Natural killer cell treated with Interleukin-12 subunit alpha and Interleukin-12 subunit beta and Interleukin-15 and Interleukin-18, amount 100 ng/mL, for 72 hours (primary cell): ENCODE results near the gene OXSM. TPM values are rescaled to one million over a fixed set of nuclear protein-coding genes. Genes with fewer than 3 reads are reported as not detected.

ENCODE experiments used
- ATAC-seq, 2 donors: fragments of 150-1000 bp; cut with Tn5 transposase in 1 of 2; sonication (Bioruptor Pico), chemical (Tn5 transposase) in 1 of 2; 2 replicates each; pipeline ENCODE4 v1.10.0; 2021
- DNase-seq: peaks from one replicate; pipeline ENCODE4 v3.0.0; 2022; ENCODE audit warnings: low spot score
- H3K27ac Mint-ChIP-seq, 2 donors: 1 replicate in 1 of 2; 2 replicates in 1 of 2; pipeline ENCODE4 v1.8.0; 2022; ENCODE audit warnings: mixed read lengths in 2 of 2, mild to moderate bottlenecking in 1 of 2, moderate library complexity in 1 of 2
- H3K27me3 Mint-ChIP-seq, 2 donors: 1 replicate in 1 of 2; 2 replicates in 1 of 2; pipeline ENCODE4 v1.8.0; 2022; ENCODE audit warnings: mixed read lengths in 2 of 2
- H3K36me3 Mint-ChIP-seq: one replicate; pipeline ENCODE4 v1.8.0; 2022; ENCODE audit warnings: mixed read lengths
- H3K4me1 Mint-ChIP-seq, 2 donors: 1 replicate in 1 of 2; 2 replicates in 1 of 2; pipeline ENCODE4 v1.8.0; 2022; ENCODE audit warnings: low read depth in 2 of 2, mixed read lengths in 2 of 2, mild to moderate bottlenecking in 1 of 2
- H3K4me3 Mint-ChIP-seq: one replicate; pipeline ENCODE4 v1.8.0; 2022; ENCODE audit warnings: mixed read lengths
- H3K9me3 Mint-ChIP-seq: 2 replicates; pipeline ENCODE4 v1.8.0; 2022; ENCODE audit warnings: mixed read lengths
- total RNA-seq, 2 donors: library from RNA; stranded (reverse); gene quantifications; one replicate each; pipeline ENCODE4 v1.2.3, GENCODE V29; 2022

The OXSM gene
- total RNA-seq, 2 donors from 2014 or later: 13.1 to 16.2 TPM

DNA sequence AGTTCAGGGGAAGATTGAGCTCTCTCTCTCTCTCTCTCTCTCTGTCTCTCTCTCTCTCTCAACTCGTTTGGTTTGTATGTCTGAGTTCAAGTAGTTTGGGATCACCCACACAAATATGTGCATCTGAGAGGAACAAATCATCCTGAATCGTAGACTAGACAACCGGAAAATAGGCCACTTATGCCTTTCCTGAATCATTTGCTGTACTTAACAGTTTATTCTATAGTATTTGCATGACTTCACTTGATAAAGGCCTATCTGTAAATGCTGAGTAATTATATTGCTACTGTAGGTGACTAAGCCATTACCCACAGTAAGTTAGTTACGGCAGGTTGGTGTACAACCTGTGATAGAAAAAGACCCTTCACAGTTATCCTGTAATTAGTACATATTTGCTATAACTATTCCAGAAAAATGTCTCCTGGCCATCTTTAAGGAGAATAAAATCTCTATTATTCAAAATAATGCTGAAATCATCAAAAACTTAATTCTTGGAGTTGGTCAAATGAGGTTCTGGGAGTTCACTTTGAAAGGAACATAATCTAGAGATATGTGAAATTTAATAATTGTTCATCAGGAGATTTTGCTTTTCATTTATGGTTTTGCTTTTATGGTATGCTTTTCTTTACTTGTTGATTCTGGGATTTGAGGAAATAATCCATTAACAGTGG, 31.1 kb downstream of the OXSM start:
- H3K36me3 Mint-ChIP-seq: no peaks in the 10 kb centered on the region
- H3K27me3 Mint-ChIP-seq: peaks cover 7 to 21% of the 10 kb centered on the region in 2 donors
- DNase-seq (no peak), ATAC-seq (no peak)
- H3K4me1 Mint-ChIP-seq: peaks cover 2 to 3% of the 10 kb centered on the region in 2 donors
- no peak overlapping the region for H3K4me3 Mint-ChIP-seq
- H3K27ac Mint-ChIP-seq: no peak overlapping the region
- no peaks in the 10 kb centered on the region for H3K9me3 Mint-ChIP-seq

DNA sequence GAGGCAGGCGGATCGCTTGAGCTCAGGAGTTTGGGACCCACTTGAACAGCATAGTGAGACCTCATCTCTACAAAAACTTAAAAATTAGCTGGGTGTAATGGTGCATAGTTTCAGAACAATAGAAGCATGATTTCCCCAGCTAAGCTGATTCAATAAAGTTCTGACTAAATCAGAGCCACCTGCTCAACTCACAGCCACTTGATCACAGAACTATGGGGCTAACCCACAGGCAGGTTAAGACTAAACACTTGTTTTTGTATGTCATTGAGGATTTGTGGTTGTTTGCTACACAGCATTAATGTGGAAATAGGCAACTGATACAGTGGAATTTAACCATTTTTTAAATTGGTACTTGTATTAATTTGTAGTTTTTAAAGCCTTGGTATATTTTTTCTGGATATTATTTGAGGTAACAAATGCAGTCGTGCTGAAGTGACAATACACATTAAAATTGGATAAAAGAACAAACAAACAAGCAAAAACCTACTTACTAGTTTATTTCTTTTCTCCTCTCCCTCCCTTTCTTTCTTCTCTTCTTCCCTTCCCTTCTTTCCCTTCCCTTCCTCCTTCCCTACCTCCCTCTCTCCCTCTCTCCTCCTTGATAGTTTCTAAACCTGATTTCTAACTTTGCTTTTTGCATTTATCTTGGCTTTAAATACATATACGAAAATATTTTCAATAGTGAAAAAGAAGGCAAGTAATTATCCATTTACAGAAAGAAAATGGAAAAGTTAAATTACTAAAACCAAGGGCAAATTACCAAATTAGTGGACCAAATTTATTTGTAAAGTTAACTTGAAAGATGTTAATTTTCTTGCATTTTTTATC, 32.1 kb downstream of the OXSM start:
- H3K27me3 Mint-ChIP-seq: peaks cover 3 to 13% of the 10 kb centered on the region in 2 donors
- ATAC-seq (no peak), DNase-seq (no peak)
- peaks cover 6 to 7% of the 10 kb centered on the region in 2 donors for H3K4me1 Mint-ChIP-seq
- no peak overlapping the region for H3K27ac Mint-ChIP-seq
- no peak overlapping the region for H3K4me3 Mint-ChIP-seq
- H3K36me3 Mint-ChIP-seq: no peaks in the 10 kb centered on the region
- no peaks in the 10 kb centered on the region for H3K9me3 Mint-ChIP-seq

DNA sequence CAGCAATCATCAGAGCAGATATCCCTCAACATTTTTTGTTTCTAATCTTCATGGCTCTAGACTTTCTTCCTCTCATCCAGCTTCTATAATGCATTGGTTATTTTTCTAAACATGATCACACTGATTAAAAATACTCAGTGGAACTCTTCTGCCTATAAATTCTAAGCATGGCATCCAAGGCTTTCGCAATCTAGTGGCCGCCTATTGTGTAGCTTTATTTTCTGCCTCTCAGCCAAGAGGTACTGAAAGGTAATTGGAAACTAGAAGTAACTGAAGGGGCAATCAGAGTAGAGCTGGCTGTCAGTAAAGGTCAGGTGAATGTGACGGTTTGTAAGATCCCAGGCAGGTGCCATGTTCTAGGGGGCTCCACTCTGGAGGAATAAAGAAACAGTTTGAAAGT, 33.4 kb downstream of the OXSM start:
- ATAC-seq (no peak), DNase-seq (no peak)
- Mint-ChIP-seq H3K4me1 (peaks cover 6 to 7% of the 10 kb centered on the region in 2 donors), H3K4me3 (no peak overlapping the region), H3K27ac (no peak overlapping the region), H3K36me3 (no peaks in the 10 kb centered on the region), H3K9me3 (no peaks in the 10 kb centered on the region), H3K27me3 (peaks cover 3 to 10% of the 10 kb centered on the region in 2 donors)

DNA sequence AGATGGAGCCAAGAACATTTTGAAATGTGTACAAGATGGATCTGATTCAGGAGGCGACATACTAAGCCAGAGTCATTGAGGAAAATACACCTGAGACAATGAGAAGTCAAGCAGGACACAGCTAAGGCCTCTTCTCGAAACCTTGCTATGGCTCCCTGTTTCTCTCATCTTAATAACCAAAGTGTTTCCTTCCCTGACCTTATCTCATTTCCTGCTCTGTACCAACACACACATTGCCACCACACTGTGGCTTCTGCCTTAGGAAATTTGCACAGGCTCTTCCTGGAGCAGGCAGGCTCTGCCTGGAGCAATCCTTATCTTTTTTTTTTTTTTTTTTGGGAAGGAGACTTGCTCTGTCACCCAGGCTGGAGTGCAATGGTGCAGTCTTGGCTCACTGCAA, 36.6 kb downstream of the OXSM start:
- Mint-ChIP-seq H3K4me1 (peaks cover 6 to 7% of the 10 kb centered on the region in 2 donors), H3K36me3 (no peaks in the 10 kb centered on the region), H3K27ac (no peak overlapping the region), H3K4me3 (no peak overlapping the region), H3K27me3 (peaks cover 9 to 10% of the 10 kb centered on the region in 2 donors), H3K9me3 (no peaks in the 10 kb centered on the region)
- DNase-seq (no peak), ATAC-seq (no peak)

DNA sequence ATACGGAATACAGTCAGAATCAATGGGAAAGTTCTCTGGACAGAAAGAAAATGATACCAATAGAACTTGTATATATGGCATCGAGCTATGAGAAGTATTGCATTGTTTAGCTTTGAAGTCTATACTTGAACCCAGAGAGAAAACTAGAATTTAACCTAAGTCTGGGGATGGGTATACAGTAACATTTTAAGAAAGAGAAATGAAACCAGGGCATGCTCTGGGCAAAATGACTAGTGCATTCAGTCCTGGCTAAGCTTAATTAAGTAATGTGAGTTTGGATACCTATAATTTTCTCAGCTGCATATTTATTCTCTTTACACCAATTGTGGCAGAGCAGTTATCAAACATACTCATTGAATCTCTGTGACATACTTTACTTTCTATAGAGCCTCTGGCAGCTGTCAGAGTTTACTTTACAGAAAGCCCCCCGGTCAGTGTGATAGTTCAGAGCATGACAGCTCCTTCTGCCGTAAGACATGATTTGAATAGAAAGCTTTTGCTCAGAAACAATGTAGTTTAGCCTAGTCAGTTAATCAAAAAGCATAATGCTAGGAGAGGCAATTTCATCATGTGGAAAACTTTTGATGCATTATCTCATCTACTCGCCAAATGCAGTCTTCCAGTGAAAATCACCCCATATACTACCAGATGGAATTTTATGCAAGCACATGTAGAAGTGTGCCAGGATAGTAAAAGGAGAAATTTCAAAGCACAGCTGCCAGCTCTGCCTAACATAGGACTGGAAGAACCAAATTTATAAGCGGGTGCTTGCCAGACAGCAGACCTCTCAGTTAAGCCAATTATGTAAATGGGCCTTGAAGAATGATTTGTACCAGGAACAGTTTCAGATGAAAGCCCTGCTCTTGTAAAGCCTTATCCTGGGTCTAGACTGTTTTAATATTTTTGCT, 40.7 kb downstream of the OXSM start:
- no peaks in the 10 kb centered on the region for H3K36me3 Mint-ChIP-seq
- ATAC-seq: no peak

DNA sequence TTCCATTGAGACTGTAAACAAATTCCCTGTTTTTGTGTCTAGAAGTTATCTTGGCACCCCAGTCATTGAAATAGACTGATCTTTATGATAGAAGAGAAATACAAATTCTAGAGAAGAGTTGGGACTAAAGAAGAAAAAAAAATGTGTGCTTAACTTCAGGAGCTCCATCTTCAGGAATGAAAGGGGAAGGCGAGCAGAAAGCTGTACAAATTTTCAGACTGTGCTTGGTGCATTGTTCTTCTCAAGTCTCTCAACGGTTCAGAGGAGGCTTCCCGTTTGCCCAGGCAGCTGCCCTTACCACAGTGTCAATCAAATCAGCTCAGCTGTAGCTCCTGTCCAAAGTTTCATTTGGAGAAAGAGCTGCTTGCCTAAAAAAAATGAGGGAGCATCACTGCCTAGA, 41.7 kb downstream of the OXSM start:
- no peaks in the 10 kb centered on the region for H3K4me1 Mint-ChIP-seq
- no peaks in the 10 kb centered on the region for H3K9me3 Mint-ChIP-seq
- no peak overlapping the region for H3K4me3 Mint-ChIP-seq
- ATAC-seq (no peak), DNase-seq (no peak)
- peaks cover 10 to 19% of the 10 kb centered on the region in 2 donors for H3K27me3 Mint-ChIP-seq
- no peaks in the 10 kb centered on the region for H3K36me3 Mint-ChIP-seq
- H3K27ac Mint-ChIP-seq: no peak overlapping the region

More for the DNA sequence above, 40.7 kb downstream of the OXSM start:
- H3K4me3 Mint-ChIP-seq: no peak overlapping the region
- peaks cover 6 to 7% of the 10 kb centered on the region in 2 donors for H3K4me1 Mint-ChIP-seq
- H3K9me3 Mint-ChIP-seq: no peaks in the 10 kb centered on the region
- no peak overlapping the region for H3K27ac Mint-ChIP-seq
- peaks cover 8 to 14% of the 10 kb centered on the region in 2 donors for H3K27me3 Mint-ChIP-seq
- no peak for DNase-seq

DNA sequence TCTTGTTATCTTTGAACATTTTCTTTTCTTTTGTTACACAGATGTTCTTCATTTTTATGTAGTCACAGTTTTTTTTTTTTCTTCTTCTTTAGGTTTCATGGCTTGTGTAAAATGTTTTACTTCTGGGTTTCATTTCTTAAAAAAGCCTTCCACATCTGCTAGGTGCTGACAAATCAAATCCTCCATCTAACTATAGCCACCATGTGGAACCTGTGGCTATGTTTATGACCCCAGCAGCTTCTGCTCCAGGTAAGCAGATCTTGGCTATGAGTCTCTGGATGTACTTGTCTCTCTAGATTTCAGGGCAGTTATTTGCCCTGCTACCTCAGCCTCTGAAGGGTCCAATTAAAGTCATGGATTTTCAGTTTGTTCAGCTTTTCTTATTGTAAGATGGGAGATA, 44.5 kb downstream of the OXSM start:
- Mint-ChIP-seq H3K27ac (no peak overlapping the region), H3K36me3 (no peaks in the 10 kb centered on the region), H3K27me3 (peaks cover 5 to 19% of the 10 kb centered on the region in 2 donors), H3K4me3 (no peak overlapping the region), H3K4me1 (peaks cover 0 to 6% of the 10 kb centered on the region in 2 donors), H3K9me3 (no peaks in the 10 kb centered on the region)
- ATAC-seq: no peak
- DNase-seq: no peak

DNA sequence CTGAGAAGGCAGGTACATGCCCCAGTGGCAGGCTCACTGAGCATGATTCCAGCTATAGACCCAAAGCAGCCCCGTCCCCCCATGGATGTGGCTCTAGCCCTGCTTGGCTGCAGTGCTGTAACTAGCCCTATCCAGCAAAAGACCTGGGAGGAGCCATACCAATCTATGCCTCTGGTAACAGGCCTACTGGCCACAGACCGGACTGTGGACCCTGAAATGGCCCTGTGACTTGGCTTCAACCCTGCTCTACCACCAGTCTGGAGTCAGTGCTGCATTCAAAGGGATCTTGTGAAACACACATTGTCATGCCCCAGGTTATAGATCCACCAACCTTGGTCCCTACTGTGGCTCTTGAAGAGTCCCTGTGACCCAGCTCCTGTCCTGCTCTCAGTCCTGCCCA, 46.7 kb downstream of the OXSM start:
- Mint-ChIP-seq H3K9me3 (no peaks in the 10 kb centered on the region), H3K36me3 (no peaks in the 10 kb centered on the region), H3K27ac (no peak overlapping the region), H3K4me3 (no peak overlapping the region), H3K27me3 (peaks cover 7 to 27% of the 10 kb centered on the region in 2 donors), H3K4me1 (peaks cover 0 to 6% of the 10 kb centered on the region in 2 donors)
- ATAC-seq (no peak), DNase-seq (no peak)

DNA sequence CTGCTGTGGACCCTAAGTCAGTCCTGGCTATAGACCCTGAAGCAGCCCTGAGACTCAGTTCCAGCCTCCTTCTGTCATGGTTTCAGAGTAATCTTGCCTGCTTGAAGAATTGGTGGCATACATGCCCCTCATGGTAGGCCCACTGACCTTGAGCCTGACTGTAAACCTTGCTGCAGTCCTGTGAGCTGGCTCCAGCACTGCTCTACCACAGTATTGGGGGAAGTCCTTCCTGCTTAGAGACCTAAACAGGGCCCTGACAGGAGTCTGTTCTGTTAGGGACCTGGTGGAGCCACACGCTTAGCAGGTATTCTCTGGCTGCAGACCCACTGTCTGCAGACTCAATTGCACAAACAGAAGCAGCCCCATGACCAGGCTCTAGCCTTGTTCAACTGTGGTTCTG, 47.1 kb downstream of the OXSM start:
- DNase-seq (no peak), ATAC-seq (no peak)
- Mint-ChIP-seq H3K4me3 (no peak overlapping the region), H3K36me3 (no peaks in the 10 kb centered on the region), H3K27ac (no peak overlapping the region), H3K4me1 (peaks cover 0 to 6% of the 10 kb centered on the region in 2 donors), H3K9me3 (no peaks in the 10 kb centered on the region), H3K27me3 (peaks cover 8 to 27% of the 10 kb centered on the region in 2 donors)

DNA sequence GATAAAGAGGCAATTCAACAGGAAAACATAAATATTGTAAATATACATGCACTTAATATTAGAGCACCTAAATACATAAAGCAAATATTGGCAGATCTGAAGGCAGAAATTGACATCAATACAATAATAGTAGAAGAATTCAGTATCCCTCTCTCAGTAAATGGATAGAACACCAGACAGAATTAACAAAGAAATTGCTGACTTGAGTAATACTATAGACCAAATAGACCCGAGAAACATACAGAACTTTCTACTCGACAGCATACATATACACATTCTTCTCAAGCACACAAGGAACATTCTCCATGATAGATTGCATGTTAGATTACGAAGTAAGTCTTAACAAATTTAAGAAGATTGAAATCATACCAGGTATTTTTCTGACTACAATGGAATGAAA, 50.2 kb downstream of the OXSM start:
- H3K4me1 Mint-ChIP-seq: peaks cover 0 to 6% of the 10 kb centered on the region in 2 donors
- ATAC-seq (no peak), DNase-seq (no peak)
- no peak overlapping the region for H3K4me3 Mint-ChIP-seq
- H3K27ac Mint-ChIP-seq: no peak overlapping the region
- no peaks in the 10 kb centered on the region for H3K9me3 Mint-ChIP-seq
- no peaks in the 10 kb centered on the region for H3K36me3 Mint-ChIP-seq
- H3K27me3 Mint-ChIP-seq: peaks cover 9 to 25% of the 10 kb centered on the region in 2 donors

DNA sequence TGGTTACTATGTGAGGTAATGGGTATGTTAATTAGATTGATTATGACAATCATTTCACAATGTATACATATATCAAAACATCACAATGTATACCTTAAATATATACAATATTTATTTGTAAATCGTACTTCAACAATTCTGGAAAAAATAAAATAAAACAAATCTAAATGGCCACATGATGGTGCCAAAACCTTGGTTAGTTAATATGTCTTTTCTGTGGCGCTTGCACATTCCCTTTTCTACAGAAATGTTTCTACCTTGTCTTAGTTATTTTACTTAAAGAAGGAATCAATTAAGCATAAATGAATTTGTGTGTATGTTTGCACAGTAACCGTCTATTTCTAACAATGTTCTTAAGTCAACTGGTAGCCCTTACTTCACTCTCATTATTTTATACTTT, 53.4 kb downstream of the OXSM start:
- Mint-ChIP-seq H3K4me3 (no peak overlapping the region), H3K36me3 (no peaks in the 10 kb centered on the region), H3K27ac (no peak overlapping the region), H3K27me3 (peaks cover 7 to 15% of the 10 kb centered on the region in 2 donors), H3K9me3 (no peaks in the 10 kb centered on the region), H3K4me1 (no peaks in the 10 kb centered on the region)
- ATAC-seq: no peak
- DNase-seq: no peak
